ENCODE results near the gene B2M. TPM values are rescaled to one million over a fixed set of nuclear protein-coding genes. Genes with fewer than 3 reads are reported as not detected.

B2M gene
- total and polyA plus RNA-seq, 7 donors, result 400 to 891 (median 577) TPM

DNA sequence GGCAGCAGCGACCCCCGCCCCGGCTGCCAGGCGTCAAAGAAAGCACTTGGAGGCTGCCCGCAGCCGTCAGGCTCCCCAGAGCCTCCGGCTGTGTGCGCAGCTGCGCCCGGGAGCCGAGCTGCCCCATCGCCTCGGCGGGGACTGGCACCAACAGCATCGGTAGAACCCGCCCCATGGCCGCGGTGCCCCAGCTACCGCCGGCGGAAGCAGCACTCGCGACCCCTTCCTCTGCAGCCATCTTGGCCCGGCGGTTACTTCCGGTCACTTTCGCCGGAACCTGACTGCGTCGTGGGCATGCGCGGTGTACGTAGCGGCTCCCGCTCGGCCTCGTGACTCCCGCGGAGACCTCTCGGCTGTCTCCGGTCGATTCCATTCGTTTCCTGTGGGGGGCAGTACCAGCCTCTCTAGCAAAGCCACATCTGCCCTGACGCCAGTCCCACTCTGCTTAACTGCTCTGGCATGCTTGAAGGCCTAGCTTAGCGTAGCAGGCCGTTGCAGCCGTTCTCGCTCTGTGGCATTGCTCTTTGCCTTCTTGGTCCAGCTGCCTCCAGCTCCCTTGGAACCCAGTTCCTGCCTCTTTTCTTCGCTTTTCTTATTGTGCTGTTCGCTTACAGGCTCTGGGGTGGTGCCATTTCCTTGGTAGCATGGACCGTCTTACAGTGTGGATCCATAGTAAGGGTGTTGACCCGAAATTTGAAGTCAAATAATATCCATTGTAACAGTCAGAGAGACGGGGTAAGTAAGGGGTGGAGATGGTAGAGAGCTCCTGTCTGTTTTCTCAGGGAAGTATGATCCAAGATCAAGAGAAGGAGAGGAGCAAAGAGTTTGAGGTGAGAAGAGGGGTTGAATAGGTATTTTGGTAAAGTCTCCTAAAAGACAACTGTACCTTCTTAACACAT is 47.7 kb upstream of the B2M start, which contains the start of gene SPG11:
Gene SPG11 (minus strand): TSS at position 253 of the 899 bp plus-strand sequence. CDS start 15 bp downstream, at position 238.
- TF ChIP-seq, protein P1, sequence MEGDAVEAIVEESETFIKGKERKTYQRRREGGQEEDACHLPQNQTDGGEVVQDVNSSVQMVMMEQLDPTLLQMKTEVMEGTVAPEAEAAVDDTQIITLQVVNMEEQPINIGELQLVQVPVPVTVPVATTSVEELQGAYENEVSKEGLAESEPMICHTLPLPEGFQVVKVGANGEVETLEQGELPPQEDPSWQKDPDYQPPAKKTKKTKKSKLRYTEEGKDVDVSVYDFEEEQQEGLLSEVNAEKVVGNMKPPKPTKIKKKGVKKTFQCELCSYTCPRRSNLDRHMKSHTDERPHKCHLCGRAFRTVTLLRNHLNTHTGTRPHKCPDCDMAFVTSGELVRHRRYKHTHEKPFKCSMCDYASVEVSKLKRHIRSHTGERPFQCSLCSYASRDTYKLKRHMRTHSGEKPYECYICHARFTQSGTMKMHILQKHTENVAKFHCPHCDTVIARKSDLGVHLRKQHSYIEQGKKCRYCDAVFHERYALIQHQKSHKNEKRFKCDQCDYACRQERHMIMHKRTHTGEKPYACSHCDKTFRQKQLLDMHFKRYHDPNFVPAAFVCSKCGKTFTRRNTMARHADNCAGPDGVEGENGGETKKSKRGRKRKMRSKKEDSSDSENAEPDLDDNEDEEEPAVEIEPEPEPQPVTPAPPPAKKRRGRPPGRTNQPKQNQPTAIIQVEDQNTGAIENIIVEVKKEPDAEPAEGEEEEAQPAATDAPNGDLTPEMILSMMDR (IDR thresholded peaks at IDR 0.05), result peak; percentile 95
- Histone ChIP-seq H3K4me1 (peaks cover 20% of the 10 kb centered on the region), H3K9me3 (no peaks in the 10 kb centered on the region), H3K27me3 (ENCODE audit: insufficient read depth in 3 of 3, low read length in 2 of 3) (peaks cover 0 to under 1% (median 0%) of the 10 kb centered on the region in 3 donors), H3K4me3 (peak within 1 kb of the TSS; percentile 82), H3K36me3 (ENCODE audit: insufficient read depth in 1 of 2, low read depth in 1 of 2) (peaks cover 0 to 15% of the 10 kb centered on the region in 2 donors), H3K27ac (peak within 1 kb of the TSS; percentile 98)
- peak; percentile 98 to 99 (median 98) for ATAC-seq
- 6 to 8% (median 7%) methylated on average over 51 to 53 of the region's 53 CpGs for WGBS, 3 donors
- intact Hi-C loops (cut with DNase I), result loop anchor here (1.0 to 5.0 kb wide), 5 partner anchors 48 to 124 kb away; partner anchors contain the start of genes B2M (in 2 of the 2), PATL2 (in 2 of the 2) and TRIM69 (in 1 of the 2)
- DNase-seq, result peak; percentile 97 to 99

DNA sequence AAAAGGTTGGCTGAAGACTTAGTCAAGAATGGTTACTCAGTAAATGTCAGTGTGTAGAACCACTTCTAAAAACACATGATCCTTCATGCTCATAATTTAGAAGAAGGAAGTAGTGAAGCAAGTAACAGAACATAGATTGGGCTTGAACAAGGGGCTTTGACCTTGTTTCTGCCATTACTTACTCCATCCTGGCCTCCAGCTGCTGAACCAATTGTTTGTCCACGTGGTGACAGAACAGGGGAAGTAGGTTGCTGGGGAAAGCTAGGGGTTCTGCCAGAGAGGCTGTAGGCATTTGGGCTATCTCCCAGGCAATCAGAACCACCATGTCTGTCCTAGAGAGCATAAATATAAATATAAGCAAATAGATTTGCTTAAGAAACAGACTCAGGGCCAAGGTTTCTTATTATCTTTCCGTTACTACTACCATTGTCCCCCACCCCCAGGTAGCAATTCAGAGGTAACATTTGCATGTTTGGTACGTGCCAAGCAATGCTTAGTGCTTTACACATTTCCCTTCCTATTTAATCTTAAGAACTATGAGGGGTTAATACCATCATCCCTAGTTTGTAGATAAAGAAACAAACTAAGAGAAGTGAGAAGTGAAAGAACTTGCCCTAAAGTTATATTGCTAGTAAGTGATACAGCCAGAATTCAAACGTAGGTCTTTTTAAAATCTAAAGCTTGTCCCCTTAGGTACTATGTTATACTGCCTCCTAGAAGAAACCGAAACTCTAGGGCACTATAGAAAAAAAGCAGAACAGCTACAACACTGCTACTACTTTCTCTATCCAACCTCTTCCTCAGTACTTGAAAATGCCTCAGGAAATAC is 44.9 kb upstream of the B2M start:
- Histone ChIP-seq H3K4me3 (no peak overlapping the region), H3K27me3 (ENCODE audit: insufficient read depth in 3 of 3, low read length in 2 of 3) (peaks cover 0 to 3% (median 0%) of the 10 kb centered on the region in 3 donors), H3K9me3 (no peaks in the 10 kb centered on the region), H3K36me3 (ENCODE audit: insufficient read depth in 1 of 2, low read depth in 1 of 2) (no peaks in the 10 kb centered on the region), H3K4me1 (peaks cover 15% of the 10 kb centered on the region), H3K27ac (no peak overlapping the region)
- DNase-seq (no peak), ATAC-seq (no peak)
- 56 to 63% (median 57%) methylated on average over 5 of the region's 5 CpGs for WGBS, 3 donors
- TF ChIP-seq, protein P1 (IDR thresholded peaks at IDR 0.05), result no peak
- intact Hi-C loops (cut with DNase I), result loop anchor here in 1 of 2 donors (2.0 kb wide), 1 partner anchor 70 kb away; the partner anchor contains the start of gene TRIM69

DNA sequence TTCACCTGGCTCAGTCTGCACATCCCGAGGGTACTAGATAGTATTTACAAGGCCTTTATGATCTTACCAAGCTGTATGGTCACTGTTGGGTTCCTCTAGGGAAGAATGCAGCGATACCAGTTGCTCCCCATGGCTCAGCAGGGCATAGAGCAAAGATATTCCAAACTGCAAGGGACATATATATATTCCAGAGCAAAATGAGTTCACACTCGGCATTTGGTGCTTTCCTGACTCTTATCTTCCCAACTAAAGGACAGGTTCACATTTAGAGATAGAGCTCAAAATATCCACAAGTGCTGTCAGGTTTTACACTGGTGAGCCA is 44.3 kb upstream of the B2M start:
- 66 to 78% (median 70%) methylated on average over 3 of the region's 3 CpGs for WGBS, 3 donors
- Histone ChIP-seq H3K36me3 (ENCODE audit: insufficient read depth in 1 of 2, low read depth in 1 of 2) (no peaks in the 10 kb centered on the region), H3K4me3 (no peak overlapping the region), H3K27me3 (ENCODE audit: insufficient read depth in 3 of 3, low read length in 2 of 3) (peaks cover 0 to 3% (median 0%) of the 10 kb centered on the region in 3 donors), H3K9me3 (no peaks in the 10 kb centered on the region), H3K27ac (no peak overlapping the region), H3K4me1 (peaks cover 10% of the 10 kb centered on the region)
- DNase-seq, result no peak
- TF ChIP-seq, protein P1 (IDR thresholded peaks at IDR 0.05), result no peak
- intact Hi-C loops (cut with DNase I), result loop anchor here in 1 of 2 donors (2.0 kb wide), 1 partner anchor 70 kb away; the partner anchor contains the start of gene TRIM69
- ATAC-seq, result no peak

DNA sequence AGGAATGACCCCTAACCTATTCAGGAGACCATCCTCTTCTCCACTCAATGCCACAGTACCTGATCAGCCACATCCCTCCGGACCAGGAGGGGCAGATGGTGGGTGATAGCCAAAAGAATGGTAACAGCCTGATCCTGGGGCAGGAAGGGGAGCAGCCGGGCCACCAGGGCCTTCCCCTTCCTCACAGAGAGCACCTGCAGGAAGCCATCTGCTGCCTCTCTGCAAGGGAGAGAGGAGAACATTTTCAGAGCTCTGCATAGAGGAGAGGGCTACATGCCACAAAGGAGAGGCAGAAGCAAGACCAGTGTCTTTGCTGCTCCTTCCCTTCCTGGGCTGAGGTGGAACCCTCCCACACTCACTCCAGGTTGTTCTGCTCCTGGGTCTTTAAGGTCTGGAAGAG is 42.4 kb upstream of the B2M start:
- Histone ChIP-seq H3K4me1 (peaks cover 2% of the 10 kb centered on the region), H3K27ac (no peak overlapping the region), H3K27me3 (ENCODE audit: insufficient read depth in 3 of 3, low read length in 2 of 3) (peaks cover 0 to 5% (median 0%) of the 10 kb centered on the region in 3 donors), H3K9me3 (no peaks in the 10 kb centered on the region), H3K36me3 (ENCODE audit: insufficient read depth in 1 of 2, low read depth in 1 of 2) (no peaks in the 10 kb centered on the region), H3K4me3 (no peak overlapping the region)
- intact Hi-C loops (cut with DNase I), result no loop called here
- DNase-seq, result no peak
- TF ChIP-seq, protein P1 (IDR thresholded peaks at IDR 0.05), result no peak
- 46 to 53% (median 48%) methylated on average over 2 of the region's 2 CpGs for WGBS, 3 donors
- ATAC-seq, result no peak

Data from psoas muscle (tissue), 8 donors.